Esophagus muscularis mucosa (tissue), 4 donors: ENCODE results near the gene BMI1. TPM values are rescaled to one million over a fixed set of nuclear protein-coding genes. Genes with fewer than 3 reads are reported as not detected.
"Not testable (repeated sequence)": the region's sequence is repeated elsewhere in the genome, so short reads cannot be mapped to it uniquely, and the experiment has no call there.

Source experiments
- DNase-seq: peaks from one replicate; pipeline ENCODE4 v3.0.0-alpha.2; 2017; ENCODE audit errors: extremely low spot score
- H3K27ac ChIP-seq, 4 donors: fragments of 200-600 bp; sonication (generic); replicated peaks in 1 of 4; 1 replicate in 3 of 4; 2 replicates in 1 of 4; pipeline ENCODE4 v1.5.1; 2016 to 2019; ENCODE audit warnings: mild to moderate bottlenecking in 1 of 4
- H3K27me3 ChIP-seq, 4 donors: fragments of 200-600 bp; sonication (generic); one replicate each; pipeline versions ENCODE4 v1.5.1 to v1.6.0; 2016 to 2019
- H3K36me3 ChIP-seq, 4 donors: fragments of 200-600 bp; sonication (generic); one replicate each; pipeline ENCODE4 v1.5.1; 2016 to 2019
- H3K4me1 ChIP-seq, 4 donors: fragments of 200-600 bp; sonication (generic); one replicate each; pipeline ENCODE4 v1.5.1; 2016 to 2019
- H3K4me3 ChIP-seq, 4 donors: fragments of 200-600 bp; sonication (generic); 1 replicate in 2 of 4; 2 replicates in 2 of 4; pipeline ENCODE4 v1.5.1; 2016 to 2019; ENCODE audit warnings: mild to moderate bottlenecking in 4 of 4, moderate library complexity in 1 of 4
- H3K9me3 ChIP-seq, 4 donors: fragments of 200-600 bp; sonication (generic); 1 replicate in 3 of 4; 2 replicates in 1 of 4; pipeline ENCODE4 v1.5.1; 2016 to 2019
- EP300 ChIP-seq: sonication (generic); formaldehyde crosslinking; IDR thresholded peaks from one replicate; pipeline ENCODE4 v1.6.1; 2017; ENCODE audit warnings: antibody characterized with exemption
- POLR2A ChIP-seq: fragments of 450-650 bp; IDR thresholded peaks from one replicate; pipeline ENCODE4 v1.6.1; 2017; ENCODE audit warnings: antibody characterized with exemption, moderate library complexity, mild to moderate bottlenecking, low read depth
- POLR2AphosphoS5 ChIP-seq, 2 donors: sonication (generic); formaldehyde crosslinking; IDR thresholded peaks; one replicate each; pipeline ENCODE4 v1.6.1; 2017; ENCODE audit warnings: antibody characterized with exemption in 2 of 2
- WGBS: methylation state at CpG from one replicate; pipeline ENCODE4 v1.1.5; 2018; 5-methylcytosine and 5-hydroxymethylcytosine counted together
- intact Hi-C: fragments of 100-400 bp; cut with DNase I; formaldehyde crosslinking; loops from one replicate; pipeline ENCODE4 v1.15.1; 2023
- total RNA-seq, 4 donors: library from RNA; depleted of rRNA; stranded (reverse); fragments of >200 nt; gene quantifications; one replicate each; pipeline versions ENCODE4 v1.1.0 to v1.2.1, GENCODE V29; 2016
- TF ChIP-seq, protein P1 (sequence below), 3 experiments: fragments of 200-600 bp in 2 of 3; fragments of 450-650 bp in 1 of 3; sonication (generic) in 2 of 3; IDR thresholded peaks; one replicate each; pipeline ENCODE4 v1.5.1; 2017 to 2019; ENCODE audit warnings: antibody characterized with exemption in 3 of 3, mild to moderate bottlenecking in 2 of 3, moderate library complexity in 1 of 3

Gene BMI1
- total RNA-seq, 4 donors from 2014 or later, result 74.4 to 106 (median 89.4) TPM

DNA sequence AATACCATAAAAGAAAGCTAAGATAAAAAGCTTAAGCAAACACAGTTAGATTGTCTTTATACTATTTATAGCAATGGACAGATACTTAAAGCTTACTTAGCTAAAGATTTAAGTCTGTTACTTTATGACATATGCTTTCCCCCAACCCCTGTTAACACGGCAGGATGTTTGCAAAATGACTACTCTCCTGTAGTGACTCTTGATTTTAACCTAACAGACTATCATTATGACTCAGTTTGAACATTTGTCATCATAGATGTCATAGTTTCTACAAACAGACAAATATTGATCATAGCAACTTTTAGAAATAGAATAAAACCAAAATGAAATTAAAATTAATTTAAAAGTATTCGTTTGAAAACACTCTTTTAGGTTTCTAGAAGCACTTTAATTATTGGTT lies 12.5 kb upstream of the BMI1 start:
- intact Hi-C loops, result no loop called here
- no peak overlapping the region for H3K27ac ChIP-seq
- no peaks in the 10 kb centered on the region for H3K27me3 ChIP-seq
- no peaks in the 10 kb centered on the region for H3K4me1 ChIP-seq
- TF ChIP-seq, protein P1, sequence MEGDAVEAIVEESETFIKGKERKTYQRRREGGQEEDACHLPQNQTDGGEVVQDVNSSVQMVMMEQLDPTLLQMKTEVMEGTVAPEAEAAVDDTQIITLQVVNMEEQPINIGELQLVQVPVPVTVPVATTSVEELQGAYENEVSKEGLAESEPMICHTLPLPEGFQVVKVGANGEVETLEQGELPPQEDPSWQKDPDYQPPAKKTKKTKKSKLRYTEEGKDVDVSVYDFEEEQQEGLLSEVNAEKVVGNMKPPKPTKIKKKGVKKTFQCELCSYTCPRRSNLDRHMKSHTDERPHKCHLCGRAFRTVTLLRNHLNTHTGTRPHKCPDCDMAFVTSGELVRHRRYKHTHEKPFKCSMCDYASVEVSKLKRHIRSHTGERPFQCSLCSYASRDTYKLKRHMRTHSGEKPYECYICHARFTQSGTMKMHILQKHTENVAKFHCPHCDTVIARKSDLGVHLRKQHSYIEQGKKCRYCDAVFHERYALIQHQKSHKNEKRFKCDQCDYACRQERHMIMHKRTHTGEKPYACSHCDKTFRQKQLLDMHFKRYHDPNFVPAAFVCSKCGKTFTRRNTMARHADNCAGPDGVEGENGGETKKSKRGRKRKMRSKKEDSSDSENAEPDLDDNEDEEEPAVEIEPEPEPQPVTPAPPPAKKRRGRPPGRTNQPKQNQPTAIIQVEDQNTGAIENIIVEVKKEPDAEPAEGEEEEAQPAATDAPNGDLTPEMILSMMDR (IDR thresholded peaks at IDR 0.05), result no peak
- TF ChIP-seq POLR2AphosphoS5 (IDR thresholded peaks at IDR 0.05) (no peak), EP300 (no peak), POLR2A (no peak)
- no peak for DNase-seq
- H3K36me3 ChIP-seq, result no peaks in the 10 kb centered on the region
- WGBS, result 86% methylated on average over 2 of the region's 2 CpGs
- no peak overlapping the region for H3K4me3 ChIP-seq
- no peaks in the 10 kb centered on the region for H3K9me3 ChIP-seq

GRCh38 chr10:22309180-22310000 lies 11.5 kb upstream of the BMI1 start:
- Histone ChIP-seq H3K36me3 (no peaks in the 10 kb centered on the region), H3K4me1 (no peaks in the 10 kb centered on the region), H3K27ac (no peak overlapping the region), H3K9me3 (no peaks in the 10 kb centered on the region), H3K27me3 (no peaks in the 10 kb centered on the region), H3K4me3 (no peak overlapping the region)
- no peak for DNase-seq
- WGBS, result 96% methylated on average over 4 of the region's 4 CpGs
- TF ChIP-seq POLR2A (no peak), EP300 (no peak), POLR2AphosphoS5 (IDR thresholded peaks at IDR 0.05) (no peak)
- TF ChIP-seq, protein P1 (IDR thresholded peaks at IDR 0.05), result no peak
- intact Hi-C loops, result no loop called here

GRCh38 chr10:22310012-22310411 lies 10.9 kb upstream of the BMI1 start:
- H3K27me3 ChIP-seq, H3K36me3 ChIP-seq, intact Hi-C loops, H3K4me3 ChIP-seq, H3K27ac ChIP-seq, DNase-seq, H3K4me1 ChIP-seq, H3K9me3 ChIP-seq: not testable (repeated sequence)
- WGBS, result 95% methylated on average over 10 of the region's 10 CpGs

GRCh38 chr10:22310928-22311327 lies 10.0 kb upstream of the BMI1 start:
- no peak overlapping the region for H3K4me3 ChIP-seq

GRCh38 chr10:22314852-22315251 lies 6.0 kb upstream of the BMI1 start:
- no peak overlapping the region for H3K27ac ChIP-seq
- intact Hi-C loops, result loop anchor here (5.0 kb wide), 2 partner anchors 122 to 783 kb away; partner anchors contain the start of gene MLLT10
- no peaks in the 10 kb centered on the region for H3K36me3 ChIP-seq
- H3K9me3 ChIP-seq, result no peaks in the 10 kb centered on the region
- H3K4me1 ChIP-seq, result peaks cover 25 to 41% (median 36%) of the 10 kb centered on the region in 4 donors
- TF ChIP-seq EP300 (no peak), POLR2AphosphoS5 (IDR thresholded peaks at IDR 0.05) (no peak), POLR2A (no peak)
- TF ChIP-seq, protein P1 (IDR thresholded peaks at IDR 0.05), result no peak
- WGBS, result 67% methylated on average over 2 of the region's 2 CpGs
- H3K27me3 ChIP-seq, result no peaks in the 10 kb centered on the region
- H3K4me3 ChIP-seq, result peak overlapping the region in 1 of 4 donors; percentile 70
- no peak for DNase-seq

More at GRCh38 chr10:22310928-22311327, 10.0 kb upstream of the BMI1 start:
- peaks cover 8 to 10% (median 9%) of the 10 kb centered on the region in 4 donors for H3K4me1 ChIP-seq
- H3K36me3 ChIP-seq, result no peaks in the 10 kb centered on the region
- H3K27me3 ChIP-seq, result no peaks in the 10 kb centered on the region
- DNase-seq, result no peak
- TF ChIP-seq, protein P1 (IDR thresholded peaks at IDR 0.05), result no peak
- TF ChIP-seq POLR2AphosphoS5 (IDR thresholded peaks at IDR 0.05) (no peak), POLR2A (no peak), EP300 (no peak)
- no peaks in the 10 kb centered on the region for H3K9me3 ChIP-seq
- intact Hi-C loops, result no loop called here
- H3K27ac ChIP-seq, result no peak overlapping the region
